GM19328 (cell line): Measurements from ENCODE around the gene PTBP3.
"Not testable (repeated sequence)": the region's sequence is repeated elsewhere in the genome, so short reads cannot be mapped to it uniquely, and the experiment has no call there.

ENCODE experiments used
- ATAC-seq: cut with Tn5 transposase; IDR thresholded peaks from one replicate; pipeline ENCODE4 v1.9.1; 2021; ENCODE audit warnings: mild to moderate bottlenecking, moderate library complexity; ENCODE audit not compliant: unreplicated experiment

PTBP3 gene

DNA sequence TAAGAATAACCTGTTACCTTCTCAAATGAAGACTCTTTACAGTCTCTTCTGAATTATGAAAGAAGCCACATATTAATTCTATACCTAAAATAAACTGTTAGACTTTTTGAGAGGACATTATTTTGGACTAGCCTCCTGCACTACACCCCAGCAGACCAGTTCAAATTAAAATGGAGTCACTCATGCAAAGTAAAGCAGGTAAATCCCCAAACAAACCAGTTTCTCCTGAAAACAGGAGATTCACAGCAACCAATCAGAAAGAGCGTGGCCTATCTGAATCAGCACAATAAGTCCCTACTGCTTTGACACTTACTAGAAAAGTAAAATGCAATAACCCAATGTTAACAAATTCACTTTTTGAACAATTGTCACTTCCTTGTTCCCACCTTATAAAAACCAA, 58.8 kb downstream of the PTBP3 start:
- no peak for ATAC-seq

DNA sequence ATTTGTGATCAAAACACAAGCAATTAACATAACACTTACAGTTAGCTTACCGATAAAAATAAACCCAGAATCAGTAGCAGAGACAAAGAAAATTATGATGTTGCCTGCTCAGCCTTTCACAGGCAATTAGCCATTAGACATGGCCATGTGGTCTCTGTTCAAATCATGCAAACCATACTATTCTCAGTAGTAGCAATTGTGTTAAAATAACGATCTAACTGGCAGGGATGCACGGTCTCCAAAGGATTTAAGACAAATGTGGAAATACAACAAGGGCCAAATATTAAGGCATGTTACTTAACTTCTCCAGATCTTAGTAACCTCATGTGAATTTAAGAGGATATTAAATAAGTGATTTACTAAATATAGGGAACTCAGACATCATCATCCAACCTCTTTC, 59.5 kb downstream of the PTBP3 start:
- no peak for ATAC-seq

GRCh38 chr9:112271466-112272098, 61.8 kb downstream of the PTBP3 start:
- no peak for ATAC-seq

GRCh38 chr9:112268413-112268812, 65.0 kb downstream of the PTBP3 start:
- no peak for ATAC-seq

DNA sequence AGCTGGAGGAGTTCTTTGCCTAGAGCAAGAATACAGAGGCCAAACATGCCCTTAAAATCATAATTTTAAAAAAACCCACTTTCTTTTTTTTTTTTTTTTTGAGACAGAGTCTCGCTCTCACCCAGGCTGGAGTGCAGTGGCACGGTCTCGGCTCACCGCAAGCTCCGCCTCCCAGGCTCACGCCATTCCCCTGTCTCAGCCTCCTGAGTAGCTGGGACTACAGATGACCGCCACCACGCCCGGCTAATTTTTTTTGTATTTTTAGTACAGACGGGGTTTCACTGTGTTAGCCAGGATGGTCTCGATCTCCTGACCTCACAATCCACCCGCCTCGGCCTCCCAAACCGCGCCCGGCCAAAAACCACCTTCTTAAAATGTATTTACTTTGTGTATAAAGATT, 66.3 kb downstream of the PTBP3 start:
- ATAC-seq, result not testable (repeated sequence)

DNA sequence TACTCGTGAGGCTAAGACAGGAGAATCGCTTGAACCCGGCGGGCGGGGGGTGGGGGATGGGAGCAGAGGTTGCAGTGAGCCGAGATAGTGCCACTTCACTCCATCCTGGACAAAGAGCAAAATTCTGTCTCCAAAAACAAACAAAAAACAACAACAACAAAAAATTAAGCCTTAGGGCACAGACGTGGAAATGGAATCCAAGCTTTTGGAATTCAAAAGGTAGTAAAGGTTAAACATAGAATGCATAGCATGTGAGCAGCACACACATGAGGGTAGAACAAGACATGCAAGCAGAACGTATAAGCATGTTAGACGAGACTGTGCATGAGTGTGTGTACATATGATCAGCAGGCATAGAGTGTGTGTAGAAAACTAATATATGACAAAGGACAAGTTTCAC, 68.0 kb downstream of the PTBP3 start:
- no peak for ATAC-seq

DNA sequence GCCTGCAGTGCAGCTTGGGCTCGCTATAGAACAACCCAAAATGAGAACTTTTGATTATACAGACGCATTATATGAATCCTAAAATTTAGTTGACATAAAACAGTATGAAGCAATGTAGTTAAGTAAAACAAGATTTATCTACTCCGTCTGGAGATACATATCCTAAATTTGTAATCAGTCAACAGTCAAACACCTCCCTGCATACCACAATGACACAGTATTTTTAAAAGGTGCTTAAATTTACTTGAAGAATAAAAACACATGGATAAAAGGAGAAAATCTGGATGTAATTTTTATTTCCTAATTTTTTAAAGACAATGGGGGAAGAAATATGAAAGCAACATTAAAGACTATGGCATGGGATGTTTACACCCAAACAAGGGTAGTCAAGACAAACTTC, 70.8 kb downstream of the PTBP3 start:
- no peak for ATAC-seq

DNA sequence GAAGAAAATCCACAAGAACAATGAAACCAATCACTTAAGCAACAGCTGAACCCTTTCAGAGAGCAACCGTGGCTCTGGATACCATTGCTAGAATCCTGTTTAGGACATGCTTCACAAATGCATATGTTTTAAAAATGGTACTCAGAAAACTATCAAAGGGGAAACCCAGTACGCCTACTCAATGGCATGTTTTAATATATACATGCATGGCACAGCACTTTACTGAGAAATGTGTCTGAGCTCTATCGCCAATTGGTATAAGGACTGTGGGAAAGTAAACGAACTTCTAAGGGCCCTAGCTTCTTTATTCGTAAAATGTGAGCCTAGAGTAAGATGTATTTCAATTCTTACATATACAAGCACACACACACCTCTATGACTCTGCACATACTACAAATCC, 72.3 kb downstream of the PTBP3 start:
- no peak for ATAC-seq

DNA sequence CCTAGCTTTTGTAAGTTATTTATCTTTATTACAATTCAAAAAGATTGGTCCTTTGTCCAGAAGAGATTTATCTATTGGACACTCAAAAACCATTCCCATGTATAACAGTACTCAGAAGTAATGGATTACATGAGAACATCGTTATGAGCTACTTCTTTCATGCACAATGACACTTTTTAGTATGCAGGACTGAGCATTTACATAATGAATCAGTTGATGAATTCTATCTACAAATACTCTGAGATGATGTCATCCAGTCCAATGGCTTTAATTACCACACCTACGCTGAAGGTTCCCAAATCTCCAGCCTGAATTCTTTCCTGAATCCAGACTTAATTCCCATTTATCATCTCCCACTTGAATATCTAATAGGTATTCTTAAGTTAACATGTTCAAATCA, 75.3 kb downstream of the PTBP3 start:
- no peak for ATAC-seq

DNA sequence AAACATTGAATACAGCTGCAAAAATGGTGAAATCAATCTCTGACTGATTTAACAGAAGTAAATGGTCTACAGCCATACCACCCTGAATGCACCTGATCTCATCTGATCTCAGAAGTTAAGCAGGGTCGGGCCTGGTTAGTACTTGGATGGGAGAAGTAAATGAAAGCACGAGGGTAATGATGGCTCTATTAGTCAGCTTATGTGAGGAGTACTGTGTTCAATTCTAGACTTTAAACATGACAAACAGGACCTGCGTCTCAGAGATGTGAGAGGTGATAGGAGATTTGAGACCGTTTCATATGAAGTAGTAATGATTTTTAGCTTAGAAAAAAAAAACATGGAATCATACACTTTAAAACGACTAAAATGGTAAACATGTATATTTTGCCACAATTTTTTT, 81.2 kb downstream of the PTBP3 start:
- no peak for ATAC-seq

GRCh38 chr9:112249277-112249676, 84.1 kb downstream of the PTBP3 start:
- ATAC-seq, result peak; percentile 60

GRCh38 chr9:112248722-112249121, 84.7 kb downstream of the PTBP3 start:
- ATAC-seq, result no peak

DNA sequence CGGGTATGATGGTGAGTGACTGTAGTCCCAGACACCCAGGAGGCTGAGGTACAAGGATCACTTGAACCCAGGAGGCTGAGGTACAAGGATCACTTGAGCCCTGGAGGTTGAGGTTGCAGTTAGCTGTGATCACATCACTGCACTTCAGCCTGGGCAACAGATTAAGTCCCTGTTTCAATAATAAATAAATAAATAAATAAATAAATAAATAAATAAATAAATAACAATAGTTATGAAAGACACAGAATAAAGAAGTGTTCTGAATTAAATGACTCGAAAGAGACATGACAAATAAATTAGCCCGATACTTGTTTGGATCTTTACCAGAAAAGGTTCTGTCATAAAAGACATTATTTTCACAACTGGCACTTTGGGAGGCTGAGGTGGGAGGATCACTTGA, 86.3 kb downstream of the PTBP3 start:
- no peak for ATAC-seq

DNA sequence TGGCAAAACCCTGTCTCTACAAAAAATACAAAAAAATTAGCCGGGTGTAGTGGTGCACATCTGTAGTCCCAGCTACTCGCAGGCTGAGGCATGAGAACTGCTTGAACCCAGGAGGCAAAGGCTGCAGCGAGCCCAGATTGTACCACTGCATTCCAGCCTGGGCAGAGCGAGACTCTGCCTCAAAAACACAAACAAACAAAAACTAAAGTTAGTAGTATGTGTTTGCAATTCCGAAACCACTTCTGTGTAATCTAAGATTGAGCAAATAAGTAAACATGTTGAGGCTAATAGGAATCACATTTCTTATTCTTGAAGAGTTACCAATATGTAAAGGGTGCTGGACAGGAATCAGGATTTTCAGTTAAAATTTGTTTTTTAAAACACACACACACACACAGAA, 88.3 kb downstream of the PTBP3 start:
- no peak for ATAC-seq

- no peak for ATAC-seq
These were observed 91.1 kb downstream of the PTBP3 start for GRCh38 chr9:112242147-112242804.

DNA sequence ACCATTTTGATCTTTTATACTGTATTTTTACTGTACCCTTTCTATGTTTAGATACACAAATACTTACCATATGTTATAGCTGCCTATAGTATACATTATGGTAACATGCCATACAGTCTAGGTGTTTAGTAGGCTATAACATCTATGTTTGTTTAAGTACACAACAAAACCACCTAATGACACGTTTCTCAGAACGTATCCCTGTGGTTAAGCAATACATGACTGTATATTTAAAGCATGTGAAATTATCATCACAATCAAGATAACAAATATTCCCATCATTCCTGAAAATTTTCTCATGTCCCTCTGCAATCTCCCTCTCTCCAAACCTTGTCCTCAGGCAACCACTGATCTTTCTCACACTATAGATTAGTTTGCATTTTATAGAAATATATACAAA, 91.9 kb downstream of the PTBP3 start:
- ATAC-seq, result no peak

GRCh38 chr9:112239708-112240107, 93.7 kb downstream of the PTBP3 start:
- ATAC-seq, result no peak

- no peak for ATAC-seq
These were observed 94.1 kb downstream of the PTBP3 start for GRCh38 chr9:112239284-112239683.

DNA sequence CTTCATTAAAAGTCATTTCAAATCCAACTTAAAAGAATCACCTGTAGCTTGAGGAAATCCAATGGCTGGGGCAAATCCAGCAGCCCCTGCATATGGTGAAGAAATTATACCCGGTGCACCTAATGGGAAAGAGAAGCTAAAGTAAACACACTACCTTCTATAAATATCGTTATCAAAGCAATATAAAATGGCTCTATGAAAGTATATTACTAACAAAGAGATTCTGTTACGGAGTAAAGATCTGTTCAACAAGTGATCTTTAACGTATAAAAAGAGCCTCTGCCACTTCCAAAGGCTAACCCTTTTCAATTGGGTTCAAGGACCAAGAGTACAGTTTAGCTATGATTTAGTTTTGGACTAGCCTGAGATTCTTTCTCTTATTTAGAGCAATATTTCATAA, 98.6 kb downstream of the PTBP3 start:
- no peak for ATAC-seq

DNA sequence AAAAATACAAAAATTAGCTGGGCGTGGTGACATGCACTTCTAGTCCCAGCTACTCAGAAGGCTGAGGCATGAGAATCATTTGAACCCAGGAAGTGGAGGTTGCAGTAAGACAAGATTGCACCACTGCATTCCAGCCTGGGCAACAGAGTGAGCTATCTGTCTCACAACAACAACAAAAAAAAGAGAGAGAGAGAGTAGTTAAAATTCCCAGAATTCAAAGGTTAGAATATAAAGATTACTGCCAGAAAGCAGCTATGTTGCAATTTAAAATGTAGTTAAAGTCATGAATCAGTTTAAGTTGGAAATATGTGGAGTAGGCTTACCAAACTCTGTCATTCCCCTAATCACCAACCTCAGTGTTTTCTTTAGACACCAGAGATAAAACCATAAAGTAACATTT, 99.7 kb downstream of the PTBP3 start:
- ATAC-seq, result no peak

DNA sequence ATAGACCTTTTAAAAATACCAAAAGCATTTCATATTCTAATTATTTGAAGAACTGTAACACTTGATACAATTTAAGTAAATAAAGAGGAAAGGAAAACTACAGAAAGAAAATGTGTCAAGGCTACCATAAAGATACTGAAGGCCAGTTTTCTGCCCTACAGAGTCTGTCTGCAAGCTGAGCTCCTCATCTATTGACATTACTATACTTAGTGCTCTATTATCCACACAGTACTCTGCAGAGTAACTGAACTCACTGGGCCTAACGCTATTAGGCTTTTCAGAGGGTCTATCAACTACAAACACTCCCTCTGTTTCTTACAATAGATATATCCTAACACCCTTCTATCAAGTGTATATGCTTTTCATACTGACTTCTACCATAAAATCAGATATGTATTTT, 101.2 kb downstream of the PTBP3 start:
- ATAC-seq, result no peak

DNA sequence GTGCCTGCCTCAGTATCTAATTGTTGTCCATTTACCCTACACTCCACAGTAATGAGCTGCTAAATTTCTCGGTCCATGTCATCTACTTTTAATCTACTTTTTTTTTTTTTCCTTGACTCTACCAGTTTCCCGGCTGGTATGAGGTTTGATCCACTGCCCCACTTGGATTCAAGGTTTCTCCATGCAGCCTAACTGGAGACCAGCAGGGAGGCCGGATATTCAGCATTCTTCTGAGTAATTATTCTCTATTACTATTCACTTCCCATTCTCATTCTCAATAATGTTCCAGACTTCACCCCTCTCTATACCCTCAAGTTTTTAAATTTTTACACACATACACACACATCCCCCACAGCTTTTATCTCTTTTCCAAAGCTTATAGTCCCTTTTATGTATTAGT, 107.3 kb downstream of the PTBP3 start:
- ATAC-seq, result no peak
